HCT116 (cell line): ENCODE measurements around the gene CALCOCO2. TPM values are rescaled to one million over a fixed set of nuclear protein-coding genes. Genes with fewer than 3 reads are reported as not detected.

ENCODE experiments used
- ATAC-seq: fragments of 200-7000 bp; cut with Tn5 transposase; 2 replicates; pipeline ENCODE4 v1.9.1; 2020; ENCODE audit warnings: mild to moderate bottlenecking, moderate library complexity
- Bru-seq: library from RNA; stranded (reverse); fragments of 400-500 nt; gene quantifications from one replicate; lab custom pipeline; 2021; lab: Mats Ljungman, UMichigan
- BruChase-seq, 2 experiments: library from RNA; stranded (reverse); fragments of 400-500 nt; gene quantifications; one replicate each; lab custom pipeline; 2021; lab: Mats Ljungman, UMichigan
- BruUV-seq: library from RNA; stranded (reverse); fragments of 400-500 nt; replicated peaks from 2 replicates; lab custom pipeline; 2021; lab: Mats Ljungman, UMichigan
- CTCF ChIA-PET: fragments of 300-600 bp; sonication (Branson Sonifier 250); formaldehyde crosslinking; loops from one replicate; lab custom pipeline; 2021; ENCODE audit warnings: antibody characterized with exemption; lab: Charles Lee
- POLR2A ChIA-PET: fragments of 300-600, 350-600 bp; sonication (Branson Sonifier 250); formaldehyde crosslinking; loops from one replicate; lab custom pipeline; 2021; ENCODE audit warnings: antibody characterized with exemption; lab: Charles Lee
- RAD21 ChIA-PET, 2 experiments: fragments of 300-600 bp; sonication (Branson Sonifier 250); formaldehyde crosslinking; loops; one replicate each; lab custom pipeline; 2023; ENCODE audit warnings: low total read pairs in 2 of 2; ENCODE audit not compliant: uncharacterized antibody in 2 of 2, unreplicated experiment in 2 of 2, low non-redundant PET in 1 of 2; lab: Charles Lee
- DNase-seq: peaks from one replicate; pipeline ENCODE4 v3.0.0-alpha.2; 2010; ENCODE audit warnings: low read depth, low spot score
- H2AFZ ChIP-seq: fragments of 200-600 bp; shearing (Covaris generic), sonication (generic); 2 replicates; pipeline ENCODE4 v1.6.1; 2017; ENCODE audit warnings: low read depth, mixed run types, mixed read lengths, antibody characterized with exemption, low read length; ENCODE audit not compliant: poor library complexity, severe bottlenecking
- H3K27ac ChIP-seq: 2 replicates; pipeline ENCODE4 v1.5.1; 2012; ENCODE audit warnings: low read depth, low read length
- H3K27me3 ChIP-seq: fragments of 200-600 bp; sonication (generic); 2 replicates; pipeline ENCODE4 v1.6.1; 2016; ENCODE audit warnings: mixed run types, low read length, mixed read lengths; ENCODE audit not compliant: insufficient read depth
- H3K36me3 ChIP-seq, 2 experiments: fragments of 200-500 bp in 1 of 2; fragments of 200-600 bp in 1 of 2; sonication (Bioruptor generic) in 1 of 2; sonication (generic) in 1 of 2; 2 replicates each; pipeline versions ENCODE4 v1.5.1 to v1.6.1; 2014 to 2016; ENCODE audit warnings: low read length in 2 of 2, inconsistent platforms in 1 of 2, mixed read lengths in 1 of 2, mixed run types in 1 of 2; ENCODE audit not compliant: insufficient read depth in 2 of 2, control insufficient read depth in 1 of 2
- H3K4me1 ChIP-seq, 2 experiments: fragments of 200-600 bp in 1 of 2; sonication (generic) in 1 of 2; 2 replicates each; pipeline versions ENCODE4 v1.5.1 to v1.6.1; 2012 to 2017; ENCODE audit warnings: low read length in 2 of 2, inconsistent platforms in 1 of 2, mild to moderate bottlenecking in 1 of 2, mixed read lengths in 1 of 2, mixed run types in 1 of 2, moderate library complexity in 1 of 2; ENCODE audit not compliant: insufficient read depth in 2 of 2, control insufficient read depth in 1 of 2
- H3K4me2 ChIP-seq: fragments of 200-600 bp; sonication (generic); 2 replicates; pipeline ENCODE4 v1.6.1; 2017; ENCODE audit warnings: mixed run types, low read length, mixed read lengths
- H3K4me3 ChIP-seq, 2 experiments: fragments of 200-600 bp in 1 of 2; sonication (generic) in 1 of 2; replicated peaks in 1 of 2; 2 replicates each; pipeline ENCODE4 v1.5.1; 2011 to 2016; ENCODE audit warnings: low read length in 2 of 2, control low read depth in 1 of 2, low read depth in 1 of 2, mild to moderate bottlenecking in 1 of 2, mixed read lengths in 1 of 2, mixed run types in 1 of 2
- H3K79me2 ChIP-seq: fragments of 200-600 bp; sonication (generic); 2 replicates; pipeline ENCODE4 v1.6.1; 2017; ENCODE audit warnings: mild to moderate bottlenecking, mixed run types, low read length, moderate library complexity, mixed read lengths; ENCODE audit not compliant: insufficient read depth
- H3K9ac ChIP-seq: fragments of 200-600 bp; sonication (generic); 2 replicates; pipeline ENCODE4 v1.6.1; 2016; ENCODE audit warnings: low read length, mixed read lengths
- H3K9me2 ChIP-seq: fragments of 200-600 bp; sonication (generic), shearing (Covaris generic); 2 replicates; pipeline ENCODE4 v1.6.1; 2017; ENCODE audit warnings: mixed run types, mild to moderate bottlenecking, moderate library complexity; ENCODE audit not compliant: insufficient read depth
- H3K9me3 ChIP-seq, 2 experiments: fragments of 200-500 bp in 1 of 2; fragments of 200-600 bp in 1 of 2; sonication (Bioruptor generic) in 1 of 2; sonication (generic) in 1 of 2; 2 replicates each; pipeline ENCODE4 v1.6.1; 2014 to 2017; ENCODE audit warnings: low read length in 2 of 2, mixed read lengths in 2 of 2, inconsistent platforms in 1 of 2, low read depth in 1 of 2, mild to moderate bottlenecking in 1 of 2, mixed run types in 1 of 2, moderate library complexity in 1 of 2; ENCODE audit not compliant: control insufficient read depth in 1 of 2, insufficient read depth in 1 of 2
- H4K20me1 ChIP-seq: fragments of 200-600 bp; sonication (generic), shearing (Covaris generic); 2 replicates; pipeline ENCODE4 v1.6.1; 2017; ENCODE audit warnings: mixed run types, mild to moderate bottlenecking, moderate library complexity; ENCODE audit not compliant: insufficient read depth
- CBX3 ChIP-seq: IDR thresholded peaks from 2 replicates; pipeline ENCODE4 v1.6.1; 2012; ENCODE audit warnings: low read depth
- EGR1 ChIP-seq: IDR thresholded peaks from 2 replicates; pipeline ENCODE4 v1.6.1; 2012; ENCODE audit warnings: low read depth
- EZH2 ChIP-seq: fragments of 200-600 bp; sonication (generic); IDR thresholded peaks from 2 replicates; pipeline ENCODE4 v1.6.1; 2017; ENCODE audit warnings: antibody characterized with exemption, mixed run types
- FOSL1 ChIP-seq: IDR thresholded peaks from 2 replicates; pipeline ENCODE4 v1.6.1; 2012; ENCODE audit warnings: low read depth
- JUND ChIP-seq: IDR thresholded peaks from 2 replicates; pipeline ENCODE4 v1.6.1; 2012
- MAX ChIP-seq: IDR thresholded peaks from 2 replicates; pipeline ENCODE4 v1.6.1; 2012
- POLR2A ChIP-seq: IDR thresholded peaks from 2 replicates; pipeline ENCODE4 v1.7.0; 2011; ENCODE audit warnings: borderline replicate concordance; ENCODE audit not compliant: insufficient read depth, insufficient read length; ENCODE audit errors: extremely low read depth
- REST ChIP-seq: IDR thresholded peaks from 2 replicates; pipeline ENCODE4 v1.6.1; 2012; ENCODE audit warnings: low read depth
- SRF ChIP-seq: IDR thresholded peaks from 2 replicates; pipeline ENCODE4 v1.6.1; 2012; ENCODE audit warnings: low read depth
- TCF7L2 ChIP-seq: IDR thresholded peaks from 2 replicates; pipeline ENCODE4 v1.7.0; 2011; ENCODE audit warnings: borderline replicate concordance, inconsistent platforms; ENCODE audit not compliant: insufficient read depth, insufficient read length; ENCODE audit errors: extremely low read depth
- YY1 ChIP-seq: IDR thresholded peaks from 2 replicates; pipeline ENCODE4 v1.6.1; 2011; ENCODE audit warnings: low read length, low read depth, moderate library complexity, mild to moderate bottlenecking; ENCODE audit not compliant: insufficient replicate concordance; ENCODE audit errors: extremely low read depth
- ZFX ChIP-seq: fragments of 450-650 bp; IDR thresholded peaks from 2 replicates; pipeline ENCODE4 v1.6.1; 2017
- intact Hi-C: fragments of 100-400 bp; cut with micrococcal nuclease; formaldehyde crosslinking; loops from 2 replicates; pipeline ENCODE4 v1.10.0; 2022
- long read RNA-seq: library from polyadenylated mRNA; unstranded; transcript quantifications from one replicate; pipeline ENCODE4 v2.0.0, GENCODE V29; 2021; ENCODE audit not compliant: unreplicated experiment
- polyA plus RNA-seq: library from polyadenylated mRNA; unstranded; fragments of >200 nt; gene quantifications from 2 replicates; pipeline ENCODE4 v1.2.1, GENCODE V29; 2012; ENCODE audit warnings: missing spikeins
- total RNA-seq: library from RNA; stranded (reverse); gene quantifications from one replicate; pipeline ENCODE4 v1.2.1, GENCODE V29; 2021; ENCODE audit not compliant: unreplicated experiment
- TF ChIP-seq, protein P1 (sequence below), 3 experiments: fragments of 200-600 bp in 1 of 3; sonication (generic) in 1 of 3; IDR thresholded peaks in 2 of 3; conservative IDR thresholded peaks in 1 of 3; 2 replicates each; pipeline ENCODE4 v1.5.1; 2012 to 2017; ENCODE audit warnings: low read depth in 2 of 3, low read length in 2 of 3, antibody characterized with exemption in 1 of 3, borderline replicate concordance in 1 of 3, control low read depth in 1 of 3, mild to moderate bottlenecking in 1 of 3, mixed read lengths in 1 of 3, mixed run types in 1 of 3, moderate library complexity in 1 of 3; ENCODE audit not compliant: insufficient read depth in 1 of 3
- TF ChIP-seq, protein P2 (sequence below): IDR thresholded peaks from 2 replicates; pipeline ENCODE4 v1.6.1; 2011; ENCODE audit warnings: mild to moderate bottlenecking, low read length, moderate library complexity; ENCODE audit not compliant: insufficient replicate concordance; ENCODE audit errors: extremely low read depth

Gene CALCOCO2, protein sequence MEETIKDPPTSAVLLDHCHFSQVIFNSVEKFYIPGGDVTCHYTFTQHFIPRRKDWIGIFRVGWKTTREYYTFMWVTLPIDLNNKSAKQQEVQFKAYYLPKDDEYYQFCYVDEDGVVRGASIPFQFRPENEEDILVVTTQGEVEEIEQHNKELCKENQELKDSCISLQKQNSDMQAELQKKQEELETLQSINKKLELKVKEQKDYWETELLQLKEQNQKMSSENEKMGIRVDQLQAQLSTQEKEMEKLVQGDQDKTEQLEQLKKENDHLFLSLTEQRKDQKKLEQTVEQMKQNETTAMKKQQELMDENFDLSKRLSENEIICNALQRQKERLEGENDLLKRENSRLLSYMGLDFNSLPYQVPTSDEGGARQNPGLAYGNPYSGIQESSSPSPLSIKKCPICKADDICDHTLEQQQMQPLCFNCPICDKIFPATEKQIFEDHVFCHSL
- total RNA-seq = 151 TPM
- polyA plus RNA-seq = 157 and 161 TPM in 2 replicates
- percentile 89 among the genes with signal in this experiment for Bru-seq, nascent RNA
- percentile 96 among the genes with signal in this experiment for BruChase-seq, experiment 1, labeled RNA remaining after a 6-hour chase
- percentile 91 among the genes with signal in this experiment for BruChase-seq, experiment 2, labeled RNA remaining after a 2-hour chase
- long read RNA-seq, transcript CALCOCO2-201 (13 exons, 3,682 nt) = major isoform, 159 of 203 reads
- long read RNA-seq, partial matches to known transcripts = 21 of 203 reads
- long read RNA-seq, other reads (novel, unspliced or antisense) = 21 of 203 reads

DNA sequence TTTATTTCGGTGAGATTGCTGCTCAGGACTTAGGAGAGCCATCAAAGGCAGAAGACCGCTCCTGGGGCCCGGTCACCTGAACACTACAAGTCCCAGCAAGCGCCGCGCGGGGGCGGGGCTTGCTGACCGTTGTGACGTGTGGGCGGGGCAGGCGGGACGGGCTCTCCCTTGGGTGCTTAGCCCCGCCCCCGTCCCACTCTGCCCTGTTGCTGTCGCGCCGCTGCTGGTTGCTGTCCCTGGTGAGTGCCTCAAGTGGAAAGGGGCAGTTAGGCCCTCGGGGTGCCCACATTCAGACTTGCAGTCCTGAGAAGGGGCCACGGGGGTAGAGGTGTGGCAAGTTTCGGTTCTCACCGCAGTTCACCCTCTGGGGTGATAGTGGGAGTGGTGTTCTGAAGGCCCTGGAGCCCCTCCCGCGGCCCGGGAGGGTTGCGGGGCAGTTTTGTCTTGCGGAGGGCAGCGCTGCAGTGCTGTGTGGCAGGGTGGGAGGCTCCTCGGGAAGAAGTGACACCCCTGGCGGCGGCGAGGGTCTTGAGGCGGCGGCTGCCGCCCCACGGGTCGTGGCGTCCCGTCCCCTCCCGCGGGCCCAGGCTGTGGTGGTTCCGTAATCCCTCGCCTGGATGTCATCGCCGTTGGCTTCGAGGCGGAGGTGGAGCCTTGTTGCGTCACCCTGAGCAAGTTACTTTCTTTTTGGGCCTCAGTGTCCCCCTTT is at the start of gene CALCOCO2:
Gene CALCOCO2, plus strand, starts transcription at position 196 of the 709 bp plus-strand sequence. CDS start 10,673 bp downstream, outside the sequence.
- Histone ChIP-seq H3K9me2 (no peaks in the 10 kb centered on the region), H3K27ac (peak within 1 kb of the TSS; percentile 66), H4K20me1 (no peaks in the 10 kb centered on the region), H3K4me2 (peak within 1 kb of the TSS; percentile 89), H3K4me3 (peak within 1 kb of the TSS; percentile 85 to 91), H3K9ac (peak within 1 kb of the TSS; percentile 79), H3K27me3 (no peaks in the 10 kb centered on the region), H3K79me2 (peaks cover 25% of the 10 kb centered on the region; the same call in 1 of the 2 replicates), H2AFZ (peak within 1 kb of the TSS; percentile 85), H3K9me3 (no peaks in the 10 kb centered on the region), H3K4me1 (peaks cover 5 to 32% of the 10 kb centered on the region in 2 experiments; a peak in 2 of 4 replicates), H3K36me3 (no peaks in the 10 kb centered on the region)
- ChIA-PET CTCF (interaction anchor here (2.4 kb wide), 1 partner anchor 48 kb away, joined by 10 read pairs; no protein-coding TSS in a partner anchor), POLR2A (interaction anchor here (1.9 kb wide), 1 partner anchor 14 kb away, joined by 5 read pairs; the partner anchor contains the start of gene TTLL6), RAD21 (no interaction called here)
- BruUV-seq = TSS peak; percentile 64
- DNase-seq (peak; percentile 94), ATAC-seq (peak; percentile 98)
- intact Hi-C loops = loop anchor here (2.0 kb wide), 1 partner anchor 78 kb away; the partner anchor contains the start of gene UBE2Z
- TF ChIP-seq EGR1 = peak; percentile 90
- no peak for TF ChIP-seq SRF
- no peak for TF ChIP-seq JUND
- TF ChIP-seq REST = no peak; the same call in 1 of the 2 replicates
- peak; percentile 91 for TF ChIP-seq ZFX
- TF ChIP-seq EZH2 = no peak
- TF ChIP-seq MAX = no peak; the same call in 1 of the 2 replicates
- TF ChIP-seq POLR2A = peak; percentile 74
- no peak for TF ChIP-seq CBX3
- TF ChIP-seq, protein P1, sequence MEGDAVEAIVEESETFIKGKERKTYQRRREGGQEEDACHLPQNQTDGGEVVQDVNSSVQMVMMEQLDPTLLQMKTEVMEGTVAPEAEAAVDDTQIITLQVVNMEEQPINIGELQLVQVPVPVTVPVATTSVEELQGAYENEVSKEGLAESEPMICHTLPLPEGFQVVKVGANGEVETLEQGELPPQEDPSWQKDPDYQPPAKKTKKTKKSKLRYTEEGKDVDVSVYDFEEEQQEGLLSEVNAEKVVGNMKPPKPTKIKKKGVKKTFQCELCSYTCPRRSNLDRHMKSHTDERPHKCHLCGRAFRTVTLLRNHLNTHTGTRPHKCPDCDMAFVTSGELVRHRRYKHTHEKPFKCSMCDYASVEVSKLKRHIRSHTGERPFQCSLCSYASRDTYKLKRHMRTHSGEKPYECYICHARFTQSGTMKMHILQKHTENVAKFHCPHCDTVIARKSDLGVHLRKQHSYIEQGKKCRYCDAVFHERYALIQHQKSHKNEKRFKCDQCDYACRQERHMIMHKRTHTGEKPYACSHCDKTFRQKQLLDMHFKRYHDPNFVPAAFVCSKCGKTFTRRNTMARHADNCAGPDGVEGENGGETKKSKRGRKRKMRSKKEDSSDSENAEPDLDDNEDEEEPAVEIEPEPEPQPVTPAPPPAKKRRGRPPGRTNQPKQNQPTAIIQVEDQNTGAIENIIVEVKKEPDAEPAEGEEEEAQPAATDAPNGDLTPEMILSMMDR (IDR thresholded peaks at IDR 0.05 in 2 of 3, conservative IDR thresholded peaks at IDR 0.05 in 1 of 3; ENCODE audit: borderline replicate concordance in 1 of 3, insufficient read depth in 1 of 3, low read depth in 2 of 3, low read length in 2 of 3) = peak in 2 of 3 experiments; percentile 9 to 11; a peak in 1 of 6 replicates
- TF ChIP-seq, protein P2, sequence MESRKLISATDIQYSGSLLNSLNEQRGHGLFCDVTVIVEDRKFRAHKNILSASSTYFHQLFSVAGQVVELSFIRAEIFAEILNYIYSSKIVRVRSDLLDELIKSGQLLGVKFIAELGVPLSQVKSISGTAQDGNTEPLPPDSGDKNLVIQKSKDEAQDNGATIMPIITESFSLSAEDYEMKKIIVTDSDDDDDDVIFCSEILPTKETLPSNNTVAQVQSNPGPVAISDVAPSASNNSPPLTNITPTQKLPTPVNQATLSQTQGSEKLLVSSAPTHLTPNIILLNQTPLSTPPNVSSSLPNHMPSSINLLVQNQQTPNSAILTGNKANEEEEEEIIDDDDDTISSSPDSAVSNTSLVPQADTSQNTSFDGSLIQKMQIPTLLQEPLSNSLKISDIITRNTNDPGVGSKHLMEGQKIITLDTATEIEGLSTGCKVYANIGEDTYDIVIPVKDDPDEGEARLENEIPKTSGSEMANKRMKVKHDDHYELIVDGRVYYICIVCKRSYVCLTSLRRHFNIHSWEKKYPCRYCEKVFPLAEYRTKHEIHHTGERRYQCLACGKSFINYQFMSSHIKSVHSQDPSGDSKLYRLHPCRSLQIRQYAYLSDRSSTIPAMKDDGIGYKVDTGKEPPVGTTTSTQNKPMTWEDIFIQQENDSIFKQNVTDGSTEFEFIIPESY = peak; percentile 26
- peak; percentile 92 for TF ChIP-seq TCF7L2
- TF ChIP-seq YY1 = peak; percentile 45
- TF ChIP-seq FOSL1 = no peak
